K562 (cell line): ENCODE measurements around the gene CDC6. TPM values are rescaled to one million over a fixed set of nuclear protein-coding genes. Genes with fewer than 3 reads are reported as not detected.

Experiments used
- ATAC-seq: fragments of 200-7000 bp; cut with Tn5 transposase; 3 replicates; pipeline ENCODE4 v1.9.1; 2020; ENCODE audit warnings: moderate library complexity
- BruUV-seq: library from RNA; stranded (reverse); fragments of 400-500 nt; replicated peaks from 2 replicates; lab custom pipeline; 2021; lab: Mats Ljungman, UMichigan
- CTCF ChIA-PET: fragments of 300-600 bp; formaldehyde crosslinking; extraction: SDS; loops from one replicate; lab custom pipeline; 2021; ENCODE audit warnings: low intra/inter-chr PET ratio; lab: Yijun Ruan, JAX
- POLR2A ChIA-PET: fragments of 300-600, 350-650 bp; sonication (Branson Sonifier 250); formaldehyde crosslinking; extraction: SDS; loops from one replicate; lab custom pipeline; 2021; ENCODE audit warnings: antibody characterized with exemption, inconsistent platforms; lab: Yijun Ruan, JAX
- DNase-seq, 4 experiments: peaks; one replicate each; pipeline versions ENCODE4 v3.0.0 to v3.0.0-alpha.2; 2011 to 2018; ENCODE audit warnings: low spot score in 3 of 4, mixed read lengths in 3 of 4; ENCODE audit errors: extremely low read depth in 1 of 4
- FAIRE-seq: peaks from 2 replicates; lab custom pipeline; 2011; peaks lifted over from hg19 to GRCh38; lab: Jason Lieb, UNC
- H2AFZ ChIP-seq: 2 replicates; pipeline ENCODE4 v1.6.0; 2011; ENCODE audit warnings: low read depth, low read length, control low read depth, inconsistent platforms
- H3K27ac ChIP-seq: fragments of 200-600 bp; 3 replicates; pipeline ENCODE4 v1.8.0; 2011; ENCODE audit warnings: low read depth, mild to moderate bottlenecking, control low read depth, inconsistent platforms, low read length, moderate library complexity, mixed read lengths; ENCODE audit errors: extremely low read depth
- H3K27me3 ChIP-seq, 2 experiments: fragments of 300-600 bp in 1 of 2; 2 replicates in 1 of 2; 3 replicates in 1 of 2; pipeline versions ENCODE4 v1.6.0 to v1.8.0; 2011; ENCODE audit warnings: inconsistent platforms in 2 of 2, low read length in 2 of 2, mild to moderate bottlenecking in 1 of 2, mixed read lengths in 1 of 2, moderate library complexity in 1 of 2; ENCODE audit not compliant: control insufficient read depth in 2 of 2, insufficient read depth in 2 of 2
- H3K36me3 ChIP-seq: fragments of 300-600 bp; 3 replicates; pipeline ENCODE4 v1.8.0; 2011; ENCODE audit warnings: mild to moderate bottlenecking, low read length, inconsistent platforms; ENCODE audit not compliant: control insufficient read depth, insufficient read depth
- H3K4me1 ChIP-seq, 2 experiments: fragments of 200-600 bp in 1 of 2; replicated peaks in 1 of 2; 2 replicates in 1 of 2; 3 replicates in 1 of 2; pipeline versions ENCODE4 v1.5.1 to v1.8.0; 2011; ENCODE audit warnings: inconsistent platforms in 2 of 2, low read length in 2 of 2, mild to moderate bottlenecking in 1 of 2, mixed read lengths in 1 of 2, moderate library complexity in 1 of 2; ENCODE audit not compliant: control insufficient read depth in 2 of 2, insufficient read depth in 2 of 2
- H3K4me2 ChIP-seq: 2 replicates; pipeline ENCODE4 v1.6.1; 2011; ENCODE audit warnings: low read length, control low read depth, inconsistent platforms, mixed read lengths; ENCODE audit not compliant: insufficient read depth
- H3K4me3 ChIP-seq: fragments of 200-600 bp; sonication (generic), shearing (Covaris generic); 2 replicates; pipeline ENCODE4 v1.5.1; 2016; ENCODE audit warnings: control low read depth, inconsistent platforms
- H3K79me2 ChIP-seq: fragments of 200-600 bp; 3 replicates; pipeline ENCODE4 v1.8.0; 2011; ENCODE audit warnings: low read length, inconsistent platforms; ENCODE audit not compliant: control insufficient read depth, insufficient read depth
- H3K9ac ChIP-seq, 2 experiments: 2 replicates each; pipeline versions ENCODE4 v1.6.0 to v1.6.1; 2011; ENCODE audit warnings: low read depth in 2 of 2, low read length in 2 of 2, control low read depth in 1 of 2, inconsistent platforms in 1 of 2, mild to moderate bottlenecking in 1 of 2, mixed read lengths in 1 of 2; ENCODE audit not compliant: insufficient read depth in 1 of 2
- H3K9me1 ChIP-seq: one replicate; pipeline ENCODE4 v1.6.0; 2011; ENCODE audit warnings: inconsistent platforms, mild to moderate bottlenecking, low read length, moderate library complexity; ENCODE audit not compliant: control insufficient read depth, insufficient read depth
- H3K9me3 ChIP-seq: replicated peaks from 2 replicates; pipeline ENCODE4 v1.5.1; 2011; ENCODE audit warnings: low read depth, low read length, inconsistent platforms; ENCODE audit not compliant: control insufficient read depth, insufficient read depth
- H4K20me1 ChIP-seq: replicated peaks from 2 replicates; pipeline ENCODE4 v1.6.1; 2011; ENCODE audit warnings: low read length, inconsistent platforms, mixed read lengths; ENCODE audit not compliant: control insufficient read depth, insufficient read depth
- CBFA2T2 ChIP-seq: fragments of 450-650 bp; conservative IDR thresholded peaks from 2 replicates; pipeline ENCODE4 v1.6.1; 2017; ENCODE audit warnings: mild to moderate bottlenecking
- CBFA2T3 ChIP-seq: fragments of 450-650 bp; IDR thresholded peaks from 2 replicates; pipeline ENCODE4 v1.6.1; 2017
- CEBPB ChIP-seq: fragments of 450-650 bp; IDR thresholded peaks from 2 replicates; pipeline ENCODE4 v1.6.1; 2016; ENCODE audit warnings: missing genetic modification characterization, missing compliant biosample characterization
- DPF2 ChIP-seq: fragments of 450-650 bp; IDR thresholded peaks from 2 replicates; pipeline ENCODE4 v1.6.1; 2016
- KDM1A ChIP-seq, 2 experiments: fragments of 450-650 bp; IDR thresholded peaks; 2 replicates each; pipeline ENCODE4 v1.6.1; 2016; ENCODE audit warnings: mild to moderate bottlenecking in 2 of 2
- PBX2 ChIP-seq, 2 experiments: IDR thresholded peaks in 1 of 2; conservative IDR thresholded peaks in 1 of 2; 2 replicates each; pipeline ENCODE4 v1.6.1; 2016; ENCODE audit warnings: low read depth in 2 of 2, mild to moderate bottlenecking in 1 of 2, missing compliant biosample characterization in 1 of 2, missing genetic modification characterization in 1 of 2, moderate library complexity in 1 of 2
- POU5F1 ChIP-seq: fragments of 150-350 bp; IDR thresholded peaks from 2 replicates; pipeline ENCODE4 v1.6.1; 2014; ENCODE audit warnings: borderline replicate concordance, low read length, low read depth, mild to moderate bottlenecking; ENCODE audit not compliant: partially characterized antibody
- RAD21 ChIP-seq, 2 experiments: fragments of 250-450 bp in 1 of 2; fragments of 450-650 bp in 1 of 2; sonication (Bioruptor Pico) in 1 of 2; formaldehyde crosslinking in 1 of 2; IDR thresholded peaks in 1 of 2; conservative IDR thresholded peaks in 1 of 2; 2 replicates each; pipeline versions ENCODE4 v1.4.0 to v1.8.0; 2020 to 2022; ENCODE audit warnings: mild to moderate bottlenecking in 2 of 2, moderate library complexity in 1 of 2
- RCOR1 ChIP-seq, 2 experiments: IDR thresholded peaks; 2 replicates each; pipeline ENCODE4 v1.6.1; 2012; ENCODE audit warnings: low read depth in 2 of 2, low read length in 2 of 2, borderline replicate concordance in 1 of 2, improper control_type of control experiment in 1 of 2
- STAT5A ChIP-seq: IDR thresholded peaks from 2 replicates; pipeline ENCODE4 v1.6.1; 2012; ENCODE audit warnings: low read length, inconsistent platforms, borderline replicate concordance
- TAL1 ChIP-seq: fragments of 450-650 bp; IDR thresholded peaks from 2 replicates; pipeline ENCODE4 v1.6.1; 2016; ENCODE audit warnings: mild to moderate bottlenecking
- TCF3 ChIP-seq: sonication (generic); formaldehyde crosslinking; IDR thresholded peaks from 2 replicates; pipeline ENCODE4 v1.4.0; 2020; ENCODE audit warnings: mild to moderate bottlenecking, missing genetic modification reagents
- ZMIZ1 ChIP-seq, 2 experiments: fragments of 150-350 bp in 1 of 2; IDR thresholded peaks; 2 replicates each; pipeline ENCODE4 v1.6.1; 2012 to 2016; ENCODE audit warnings: low read depth in 2 of 2, low read length in 2 of 2, mild to moderate bottlenecking in 1 of 2, moderate library complexity in 1 of 2
- ZNF707 ChIP-seq: fragments of 250-450 bp; sonication (Bioruptor Pico); conservative IDR thresholded peaks from 2 replicates; pipeline ENCODE4 v1.8.0; 2022; ENCODE audit warnings: inconsistent platforms, mild to moderate bottlenecking, moderate library complexity
- ZNF77 ChIP-seq: fragments of 250-450 bp; sonication (Bioruptor Pico); IDR thresholded peaks from 2 replicates; pipeline ENCODE4 v1.5.0; 2020
- WGBS: fragments of 100-300 bp; shearing (Covaris generic); methylation state at CpG from one replicate; pipeline ENCODE4 v1.1.6; 2016; ENCODE audit warnings: low coverage, mixed read lengths; ENCODE audit not compliant: insufficient coverage; ENCODE audit errors: missing lambda C conversion rate; 5-methylcytosine and 5-hydroxymethylcytosine counted together
- in situ Hi-C: fragments of 300-500 bp; cut with MboI; formaldehyde crosslinking; loops from 4 replicates; pipeline ENCODE4 v1.15.0; 2018; ENCODE audit warnings: inconsistent platforms, mixed read lengths
- intact Hi-C: fragments of 100-400 bp; cut with micrococcal nuclease; formaldehyde crosslinking; loops from 2 replicates; pipeline ENCODE4 v1.14.2; 2022
- polyA plus RNA-seq, 8 experiments: library from polyadenylated mRNA; depleted of rRNA in 4 of 8; stranded (reverse) in 5 of 8; unstranded in 3 of 8; fragments of >200 nt; fragmentation: Nextera tagmentation in 2 of 8; fragmentation: Illumina TruSeq in 1 of 8; extraction: Ambion mirVana in 2 of 8; extraction: Trizol in 1 of 8; gene quantifications; 2 replicates each; pipeline versions ENCODE4 v1.2.1 to v1.2.3, GENCODE V29; 2011 to 2014; ENCODE audit warnings: inconsistent platforms in 1 of 8, missing spikeins in 1 of 8
- total RNA-seq, 7 experiments: library from RNA; depleted of rRNA in 6 of 7; stranded (reverse); fragments of >200 nt in 6 of 7; fragmentation: Illumina TruSeq in 2 of 7; extraction: Trizol in 2 of 7; gene quantifications; 2 replicates each; pipeline versions ENCODE4 v1.2.1 to v1.2.3, GENCODE V29; 2011 to 2021; ENCODE audit warnings: low replicate concordance in 1 of 7

The CDC6 gene
- total and polyA plus RNA-seq, 9 of the 15 experiments (the other 6 are each of a cell fraction or from before 2014, with no cell fraction given): 29.6 to 141 (median 106) TPM

GRCh38 chr17:40352779-40353394, 65.2 kb downstream of the CDC6 start:
- H3K9me1 ChIP-seq: no peaks in the 10 kb centered on the region
- ChIA-PET POLR2A (interaction anchor here (0.7 to 1.2 kb wide), 2 partner anchors 22 to 46 kb away, joined by 4 read pairs; no protein-coding TSS in a partner anchor), CTCF (interaction anchor here (0.7 to 0.8 kb wide), 2 partner anchors 49 to 50 kb away, joined by 3 to 4 read pairs; no protein-coding TSS in a partner anchor)
- peaks cover 6 to 64% of the 10 kb centered on the region in 2 experiments; a peak in 3 of 5 replicates for H3K4me1 ChIP-seq
- intact Hi-C loops (loop anchor here (10.0 kb wide), 1 partner anchor 338 kb away; the partner anchor contains the start of gene CSF3), in situ Hi-C loops (loop anchor here (5.0 to 10.0 kb wide), 3 partner anchors 51 to 338 kb away; partner anchors contain the start of gene CSF3)
- H3K36me3 ChIP-seq: peaks cover 65% of the 10 kb centered on the region; the same call in 2 of the 3 replicates
- no peaks in the 10 kb centered on the region for H3K27me3 ChIP-seq
- ATAC-seq: peak; percentile 18
- no peak overlapping the region for H2AFZ ChIP-seq
- TSS peak; percentile 26 for BruUV-seq
- 49% methylated on average over 9 of the region's 9 CpGs for WGBS
- 0 out of 2 replicates have a peak, but pooled peaks cover 3% of the 10 kb centered on the region for H4K20me1 ChIP-seq
- H3K79me2 ChIP-seq: peaks cover 11% of the 10 kb centered on the region; the same call in 2 of the 3 replicates
- DNase-seq: peak in 2 of 4 experiments; percentile 61 to 72
- H3K9me3 ChIP-seq: no peaks in the 10 kb centered on the region
- no peak overlapping the region for H3K27ac ChIP-seq
- peak; percentile 91 for FAIRE-seq
- no peak overlapping the region for H3K4me3 ChIP-seq
- H3K4me2 ChIP-seq: no peak overlapping the region
- H3K9ac ChIP-seq: no peak overlapping the region
- TF ChIP-seq PBX2 (CRISPR knock-in tag; IDR thresholded peaks at IDR 0.05; ENCODE audit: low read depth) (no peak), PBX2 (tag; conservative IDR thresholded peaks at IDR 0.05; ENCODE audit: low read depth) (peak; percentile 62), TCF3 (CRISPR knock-in tag) (peak; percentile 73), RCOR1 (IDR thresholded peaks at IDR 0.05; ENCODE audit: borderline replicate concordance in 1 of 2, low read depth in 2 of 2, low read length in 2 of 2) (peak in 1 of 2 experiments; percentile 31; a peak in 1 of 4 replicates), POU5F1 (no peak), CEBPB (tag) (peak; percentile 90), KDM1A (IDR thresholded peaks at IDR 0.05) (peak in 1 of 2 experiments; percentile 41; a peak in 1 of 4 replicates), ZNF77 (no peak), CBFA2T3 (peak; percentile 81), STAT5A (no peak), RAD21 (CRISPR knock-in tag; conservative IDR thresholded peaks at IDR 0.05 in 1 of 2, IDR thresholded peaks at IDR 0.05 in 1 of 2) (peak in 1 of 2 experiments; percentile 20; a peak in 1 of 4 replicates), ZNF707 (CRISPR knock-in tag) (no peak), ZMIZ1 (IDR thresholded peaks at IDR 0.05; ENCODE audit: low read depth in 2 of 2, low read length in 2 of 2) (no peak), CBFA2T2 (peak; percentile 59), DPF2 (peak; percentile 48; the same call in 1 of the 2 replicates), TAL1 (peak; percentile 28; the same call in 1 of the 2 replicates)
